Measurements from ENCODE around the gene ADAM11. TPM values are rescaled to one million over a fixed set of nuclear protein-coding genes. Genes with fewer than 3 reads are reported as not detected.
"Not testable (repeated sequence)": the region's sequence is repeated elsewhere in the genome, so short reads cannot be mapped to it uniquely, and the experiment has no call there.

Gene ADAM11, protein sequence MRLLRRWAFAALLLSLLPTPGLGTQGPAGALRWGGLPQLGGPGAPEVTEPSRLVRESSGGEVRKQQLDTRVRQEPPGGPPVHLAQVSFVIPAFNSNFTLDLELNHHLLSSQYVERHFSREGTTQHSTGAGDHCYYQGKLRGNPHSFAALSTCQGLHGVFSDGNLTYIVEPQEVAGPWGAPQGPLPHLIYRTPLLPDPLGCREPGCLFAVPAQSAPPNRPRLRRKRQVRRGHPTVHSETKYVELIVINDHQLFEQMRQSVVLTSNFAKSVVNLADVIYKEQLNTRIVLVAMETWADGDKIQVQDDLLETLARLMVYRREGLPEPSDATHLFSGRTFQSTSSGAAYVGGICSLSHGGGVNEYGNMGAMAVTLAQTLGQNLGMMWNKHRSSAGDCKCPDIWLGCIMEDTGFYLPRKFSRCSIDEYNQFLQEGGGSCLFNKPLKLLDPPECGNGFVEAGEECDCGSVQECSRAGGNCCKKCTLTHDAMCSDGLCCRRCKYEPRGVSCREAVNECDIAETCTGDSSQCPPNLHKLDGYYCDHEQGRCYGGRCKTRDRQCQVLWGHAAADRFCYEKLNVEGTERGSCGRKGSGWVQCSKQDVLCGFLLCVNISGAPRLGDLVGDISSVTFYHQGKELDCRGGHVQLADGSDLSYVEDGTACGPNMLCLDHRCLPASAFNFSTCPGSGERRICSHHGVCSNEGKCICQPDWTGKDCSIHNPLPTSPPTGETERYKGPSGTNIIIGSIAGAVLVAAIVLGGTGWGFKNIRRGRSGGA
- polyA plus RNA-seq (2013): 0.34 and 0.47 TPM in 2 replicates

DNA sequence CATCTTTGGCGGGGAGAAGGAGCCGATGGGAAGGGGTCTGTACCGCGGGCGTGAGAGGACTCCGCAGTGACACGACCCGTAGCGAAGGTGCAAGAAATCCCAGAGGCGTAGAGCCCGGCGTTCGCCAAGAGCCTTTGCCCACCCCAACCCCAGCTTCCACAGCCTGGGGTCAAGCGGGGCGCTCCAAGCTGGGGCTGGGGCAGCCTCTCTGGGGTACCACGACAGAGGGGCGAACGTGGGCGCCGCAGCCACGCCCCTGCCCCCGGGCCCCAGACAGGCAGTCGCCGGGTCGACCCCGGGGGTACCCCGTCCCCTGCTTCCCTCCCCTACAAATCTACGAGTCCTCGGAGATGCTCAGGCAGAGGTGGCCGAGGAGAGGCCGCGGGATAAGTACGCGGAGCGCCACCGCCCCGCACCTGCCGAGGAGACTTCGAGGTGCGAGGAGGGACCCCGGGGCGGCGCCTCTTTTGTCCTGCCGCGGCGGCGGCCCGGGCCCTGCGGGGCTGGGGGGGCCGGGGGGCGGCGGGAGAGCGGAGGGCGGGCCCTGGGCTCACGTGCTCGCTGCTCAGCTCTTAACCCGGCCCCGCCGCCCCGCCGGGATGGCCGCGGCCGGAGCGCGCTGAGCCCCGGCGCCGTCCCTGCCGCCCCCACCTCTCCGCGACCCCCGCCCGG, at the start of gene ADAM11:
ADAM11 (plus strand) TSS at position 575 of the 672 bp plus-strand sequence. CDS start 212 bp downstream, outside the sequence.
- no peak for DNase-seq
- H3K36me3 ChIP-seq (ENCODE audit: control insufficient read depth in 1 of 2, insufficient read depth in 2 of 2, low read length in 2 of 2): no peaks in the 10 kb centered on the region
- no peak within 1 kb of the TSS for H4K12ac ChIP-seq (ENCODE audit: low read depth, low read length)
- H3K4ac ChIP-seq (ENCODE audit: low read depth, low read length): no peak within 1 kb of the TSS
- peaks cover 3 to 5% of the 10 kb centered on the region in 2 experiments for H3K4me1 ChIP-seq (ENCODE audit: control insufficient read depth in 1 of 2, insufficient read depth in 2 of 2, low read length in 2 of 2)
- H3K27me3 ChIP-seq (ENCODE audit: insufficient read depth, low read length): peaks cover 23% of the 10 kb centered on the region
- no peak within 1 kb of the TSS for H4K8ac ChIP-seq (ENCODE audit: low read depth, low read length)
- H3K18ac ChIP-seq (ENCODE audit: low read length): no peak within 1 kb of the TSS
- no peak within 1 kb of the TSS for H4K91ac ChIP-seq (ENCODE audit: low read depth, low read length)
- no CpG with 5 or more reads among the region's 74 CpGs for WGBS (ENCODE audit: extremely low coverage, insufficient coverage, insufficient read length)
- H3K14ac ChIP-seq (ENCODE audit: low read length): no peak within 1 kb of the TSS
- H2AFZ ChIP-seq (ENCODE audit: insufficient read depth, low read length, poor library complexity): no peak within 1 kb of the TSS
- no peak within 1 kb of the TSS for H3K27ac ChIP-seq (ENCODE audit: low read depth, low read length)
- H2BK12ac ChIP-seq (ENCODE audit: low read length): no peak within 1 kb of the TSS
- H3K79me1 ChIP-seq (ENCODE audit: low read length): no peaks in the 10 kb centered on the region
- H2BK5ac ChIP-seq (ENCODE audit: low read depth, low read length, poor library complexity): no peak within 1 kb of the TSS
- peak within 1 kb of the TSS; percentile 58 for H3K4me2 ChIP-seq (ENCODE audit: low read length)
- no peak within 1 kb of the TSS for H2AK5ac ChIP-seq (ENCODE audit: low read length)
- no peaks in the 10 kb centered on the region for H3K79me2 ChIP-seq (ENCODE audit: control insufficient read depth, insufficient read depth, low read length, poor library complexity)
- H2BK120ac ChIP-seq (ENCODE audit: insufficient read depth, low read length, poor library complexity): no peak within 1 kb of the TSS
- H3K4me3 ChIP-seq (ENCODE audit: low read depth, low read length): peak within 1 kb of the TSS; percentile 30
- no peak within 1 kb of the TSS for H3K23ac ChIP-seq (ENCODE audit: low read length)
- no peak within 1 kb of the TSS for H3K9ac ChIP-seq (ENCODE audit: low read length)
- H3K9me3 ChIP-seq (ENCODE audit: insufficient read depth, low read depth, low read length): peaks cover 2% of the 10 kb centered on the region

DNA sequence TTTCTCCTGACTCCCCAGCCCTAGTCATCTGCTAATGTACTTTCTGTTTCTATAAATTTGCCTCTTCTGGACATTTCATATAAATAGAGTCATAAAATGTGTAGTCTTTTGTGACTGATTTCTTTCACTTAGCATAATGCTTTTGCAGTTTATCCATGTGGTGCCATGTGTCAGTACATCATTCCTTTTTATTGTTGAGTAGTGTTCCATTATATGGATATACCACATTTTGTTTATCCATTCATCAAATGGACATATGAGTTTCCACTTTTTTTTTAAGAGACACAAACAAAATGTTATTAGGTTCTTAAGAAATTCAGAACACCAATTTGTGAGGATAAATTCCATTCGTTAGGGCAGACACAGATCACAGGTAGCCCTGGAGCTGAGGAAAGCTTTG, 39.3 kb upstream of the ADAM11 start:
- no peak overlapping the region for H4K12ac ChIP-seq (ENCODE audit: low read depth, low read length)
- no peaks in the 10 kb centered on the region for H3K4me1 ChIP-seq (ENCODE audit: control insufficient read depth in 1 of 2, insufficient read depth in 2 of 2, low read length in 2 of 2)
- H3K14ac ChIP-seq (ENCODE audit: low read length): no peak overlapping the region
- no peak overlapping the region for H2AFZ ChIP-seq (ENCODE audit: insufficient read depth, low read length, poor library complexity)
- no peak overlapping the region for H4K8ac ChIP-seq (ENCODE audit: low read depth, low read length)
- no peak overlapping the region for H3K9ac ChIP-seq (ENCODE audit: low read length)
- no peak overlapping the region for H2AK5ac ChIP-seq (ENCODE audit: low read length)
- WGBS (ENCODE audit: extremely low coverage, insufficient coverage, insufficient read length): no CpG with 5 or more reads among the region's 1 CpG
- no peak for DNase-seq
- H3K4me2 ChIP-seq (ENCODE audit: low read length): no peak overlapping the region
- no peak overlapping the region for H2BK5ac ChIP-seq (ENCODE audit: low read depth, low read length, poor library complexity)
- H2BK12ac ChIP-seq (ENCODE audit: low read length): no peak overlapping the region
- H3K9me3 ChIP-seq (ENCODE audit: insufficient read depth, low read depth, low read length): no peaks in the 10 kb centered on the region
- H3K79me2 ChIP-seq (ENCODE audit: control insufficient read depth, insufficient read depth, low read length, poor library complexity): no peaks in the 10 kb centered on the region
- H2BK120ac ChIP-seq (ENCODE audit: insufficient read depth, low read length, poor library complexity): no peak overlapping the region
- H3K27ac ChIP-seq (ENCODE audit: low read depth, low read length): no peak overlapping the region
- H4K91ac ChIP-seq (ENCODE audit: low read depth, low read length): no peak overlapping the region
- H3K36me3 ChIP-seq (ENCODE audit: control insufficient read depth in 1 of 2, insufficient read depth in 2 of 2, low read length in 2 of 2): peaks cover 24 to 26% of the 10 kb centered on the region in 2 experiments
- no peak overlapping the region for H3K18ac ChIP-seq (ENCODE audit: low read length)
- H3K79me1 ChIP-seq (ENCODE audit: low read length): no peaks in the 10 kb centered on the region
- H3K4ac ChIP-seq (ENCODE audit: low read depth, low read length): no peak overlapping the region
- H3K23ac ChIP-seq (ENCODE audit: low read length): no peak overlapping the region
- H3K27me3 ChIP-seq (ENCODE audit: insufficient read depth, low read length): no peaks in the 10 kb centered on the region
- H3K4me3 ChIP-seq (ENCODE audit: low read depth, low read length): no peak overlapping the region

DNA sequence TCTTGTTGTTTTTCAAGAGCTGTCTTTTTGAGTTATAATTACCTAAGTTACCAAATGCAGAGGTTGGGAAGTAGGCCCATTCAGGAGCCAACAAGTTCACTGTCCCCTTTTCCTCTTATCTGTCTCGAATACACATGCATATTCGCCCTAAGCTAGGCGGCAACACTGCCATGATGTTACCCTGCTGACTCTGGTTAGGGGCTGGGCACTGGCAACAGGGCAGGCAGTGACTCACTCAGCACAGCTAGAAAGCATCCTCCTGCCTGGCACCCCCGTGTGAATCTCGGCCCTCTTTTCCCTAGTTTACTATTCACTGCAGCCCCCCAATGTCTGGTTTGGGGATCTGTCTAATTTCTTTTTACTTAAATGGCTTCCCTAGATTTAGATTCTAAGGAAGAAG, 36.5 kb upstream of the ADAM11 start:
- no peak overlapping the region for H3K14ac ChIP-seq (ENCODE audit: low read length)
- H3K9me3 ChIP-seq (ENCODE audit: insufficient read depth, low read depth, low read length): no peaks in the 10 kb centered on the region
- H3K4me1 ChIP-seq (ENCODE audit: control insufficient read depth in 1 of 2, insufficient read depth in 2 of 2, low read length in 2 of 2): no peaks in the 10 kb centered on the region
- H3K79me1 ChIP-seq (ENCODE audit: low read length): no peaks in the 10 kb centered on the region
- no peak overlapping the region for H3K4ac ChIP-seq (ENCODE audit: low read depth, low read length)
- no peak overlapping the region for H3K4me3 ChIP-seq (ENCODE audit: low read depth, low read length)
- H2BK12ac ChIP-seq (ENCODE audit: low read length): no peak overlapping the region
- DNase-seq: no peak
- H4K12ac ChIP-seq (ENCODE audit: low read depth, low read length): no peak overlapping the region
- H2BK120ac ChIP-seq (ENCODE audit: insufficient read depth, low read length, poor library complexity): no peak overlapping the region
- no peak overlapping the region for H3K27ac ChIP-seq (ENCODE audit: low read depth, low read length)
- H2BK5ac ChIP-seq (ENCODE audit: low read depth, low read length, poor library complexity): no peak overlapping the region
- peaks cover 29 to 32% of the 10 kb centered on the region in 2 experiments for H3K36me3 ChIP-seq (ENCODE audit: control insufficient read depth in 1 of 2, insufficient read depth in 2 of 2, low read length in 2 of 2)
- no peak overlapping the region for H2AFZ ChIP-seq (ENCODE audit: insufficient read depth, low read length, poor library complexity)
- no peaks in the 10 kb centered on the region for H3K79me2 ChIP-seq (ENCODE audit: control insufficient read depth, insufficient read depth, low read length, poor library complexity)
- H4K8ac ChIP-seq (ENCODE audit: low read depth, low read length): no peak overlapping the region
- no peak overlapping the region for H3K18ac ChIP-seq (ENCODE audit: low read length)
- no peaks in the 10 kb centered on the region for H3K27me3 ChIP-seq (ENCODE audit: insufficient read depth, low read length)
- WGBS (ENCODE audit: extremely low coverage, insufficient coverage, insufficient read length): no CpG with 5 or more reads among the region's 5 CpGs
- H2AK5ac ChIP-seq (ENCODE audit: low read length): no peak overlapping the region
- no peak overlapping the region for H3K9ac ChIP-seq (ENCODE audit: low read length)
- H4K91ac ChIP-seq (ENCODE audit: low read depth, low read length): no peak overlapping the region
- no peak overlapping the region for H3K4me2 ChIP-seq (ENCODE audit: low read length)
- no peak overlapping the region for H3K23ac ChIP-seq (ENCODE audit: low read length)

DNA sequence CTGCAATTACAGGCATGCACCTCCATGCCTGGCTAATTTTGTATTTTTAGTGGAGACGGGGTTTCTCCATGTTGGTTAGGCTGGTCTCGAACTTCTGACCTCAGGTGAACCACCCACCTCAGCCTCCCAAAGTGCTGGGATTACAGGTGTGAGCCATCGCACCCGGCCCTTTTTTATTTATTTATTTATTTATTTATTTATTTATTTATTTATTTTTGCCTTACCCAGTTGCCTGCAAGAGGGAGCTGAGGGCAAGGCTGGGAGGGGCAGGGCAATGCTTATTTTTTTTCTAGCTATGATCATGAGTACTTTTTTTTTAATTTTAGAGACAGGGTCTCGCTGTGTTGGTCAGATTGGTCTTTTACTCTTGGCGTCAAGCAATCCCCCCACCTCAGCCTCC, 32.7 kb upstream of the ADAM11 start:
- not testable (repeated sequence) for DNase-seq; H3K23ac ChIP-seq (ENCODE audit: low read length); H4K91ac ChIP-seq (ENCODE audit: low read depth, low read length); H3K79me1 ChIP-seq (ENCODE audit: low read length); H4K12ac ChIP-seq (ENCODE audit: low read depth, low read length); H3K18ac ChIP-seq (ENCODE audit: low read length); H2BK120ac ChIP-seq (ENCODE audit: insufficient read depth, low read length, poor library complexity); H2AK5ac ChIP-seq (ENCODE audit: low read length); H2BK12ac ChIP-seq (ENCODE audit: low read length); H3K4me3 ChIP-seq (ENCODE audit: low read depth, low read length); H3K4ac ChIP-seq (ENCODE audit: low read depth, low read length); H4K8ac ChIP-seq (ENCODE audit: low read depth, low read length); H3K27ac ChIP-seq (ENCODE audit: low read depth, low read length); H3K4me1 ChIP-seq (ENCODE audit: control insufficient read depth in 1 of 2, insufficient read depth in 2 of 2, low read length in 2 of 2); H3K27me3 ChIP-seq (ENCODE audit: insufficient read depth, low read length); H3K9ac ChIP-seq (ENCODE audit: low read length); H3K79me2 ChIP-seq (ENCODE audit: control insufficient read depth, insufficient read depth, low read length, poor library complexity); H2AFZ ChIP-seq (ENCODE audit: insufficient read depth, low read length, poor library complexity); H3K14ac ChIP-seq (ENCODE audit: low read length); H2BK5ac ChIP-seq (ENCODE audit: low read depth, low read length, poor library complexity); H3K9me3 ChIP-seq (ENCODE audit: insufficient read depth, low read depth, low read length); H3K4me2 ChIP-seq (ENCODE audit: low read length)
- peaks cover 36 to 40% of the 10 kb centered on the region in 2 experiments for H3K36me3 ChIP-seq (ENCODE audit: control insufficient read depth in 1 of 2, insufficient read depth in 2 of 2, low read length in 2 of 2)
- WGBS (ENCODE audit: extremely low coverage, insufficient coverage, insufficient read length): no CpG with 5 or more reads among the region's 6 CpGs

Measured in trophoblast cell (in vitro differentiated cells and primary cell).